ENCODE measurements around the gene MEGF9.

The MEGF9 gene

DNA sequence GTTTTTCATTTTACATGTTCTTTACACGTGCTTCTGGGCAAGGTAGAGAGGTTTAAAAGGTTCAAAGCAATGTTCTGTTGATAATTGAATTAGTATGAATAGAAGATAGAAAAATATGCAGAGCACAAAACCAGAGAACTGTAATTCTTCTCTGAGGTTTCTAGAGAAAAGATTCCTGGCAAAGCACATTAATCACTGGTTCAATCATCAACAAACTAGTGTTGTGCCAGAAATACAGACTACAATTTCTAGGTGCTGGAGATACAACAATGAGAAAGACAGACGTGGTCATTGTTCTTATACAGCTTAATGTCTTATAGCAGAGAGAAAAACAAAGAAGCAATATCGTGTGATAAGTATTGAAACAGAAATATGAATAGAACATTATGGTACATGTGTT, 25.5 kb downstream of the MEGF9 start:
- H3K9ac ChIP-seq (ENCODE audit: low read length in 2 of 2), result no peak overlapping the region
- no peaks in the 10 kb centered on the region for H3K36me3 ChIP-seq (ENCODE audit: control insufficient read depth in 2 of 2, insufficient read depth in 2 of 2, low read length in 2 of 2)
- H3K27me3 ChIP-seq (ENCODE audit: control insufficient read depth in 1 of 2, insufficient read depth in 2 of 2, low read length in 2 of 2), result no peaks in the 10 kb centered on the region
- no peaks in the 10 kb centered on the region for H3K9me3 ChIP-seq (ENCODE audit: control insufficient read depth in 2 of 2, low read length in 2 of 2)
- no peaks in the 10 kb centered on the region for H3K4me1 ChIP-seq (ENCODE audit: control insufficient read depth, insufficient read depth, low read length)
- H3K27ac ChIP-seq (ENCODE audit: low read length), result no peak overlapping the region
- no peak overlapping the region for H3K4me3 ChIP-seq (ENCODE audit: low read length in 2 of 2)

GRCh38 chr9:120683150-120683549, 31.1 kb downstream of the MEGF9 start:
- H3K9me3 ChIP-seq (ENCODE audit: control insufficient read depth in 2 of 2, low read length in 2 of 2), result no peaks in the 10 kb centered on the region
- no peaks in the 10 kb centered on the region for H3K27me3 ChIP-seq (ENCODE audit: control insufficient read depth in 1 of 2, insufficient read depth in 2 of 2, low read length in 2 of 2)
- no peak overlapping the region for H3K4me3 ChIP-seq (ENCODE audit: low read length in 2 of 2)
- no peaks in the 10 kb centered on the region for H3K4me1 ChIP-seq (ENCODE audit: control insufficient read depth, insufficient read depth, low read length)
- no peaks in the 10 kb centered on the region for H3K36me3 ChIP-seq (ENCODE audit: control insufficient read depth in 2 of 2, insufficient read depth in 2 of 2, low read length in 2 of 2)
- H3K9ac ChIP-seq (ENCODE audit: low read length in 2 of 2), result no peak overlapping the region
- no peak overlapping the region for H3K27ac ChIP-seq (ENCODE audit: low read length)

- Histone ChIP-seq H3K4me3 (ENCODE audit: low read length in 2 of 2) (no peak overlapping the region), H3K4me1 (ENCODE audit: control insufficient read depth, insufficient read depth, low read length) (no peaks in the 10 kb centered on the region), H3K27me3 (ENCODE audit: control insufficient read depth in 1 of 2, insufficient read depth in 2 of 2, low read length in 2 of 2) (no peaks in the 10 kb centered on the region), H3K27ac (ENCODE audit: low read length) (no peak overlapping the region), H3K36me3 (ENCODE audit: control insufficient read depth in 2 of 2, insufficient read depth in 2 of 2, low read length in 2 of 2) (no peaks in the 10 kb centered on the region), H3K9me3 (ENCODE audit: control insufficient read depth in 2 of 2, low read length in 2 of 2) (no peaks in the 10 kb centered on the region), H3K9ac (ENCODE audit: low read length in 2 of 2) (no peak overlapping the region)
Measured at GRCh38 chr9:120681121-120681520, 33.1 kb downstream of the MEGF9 start.

- no peaks in the 10 kb centered on the region for H3K36me3 ChIP-seq (ENCODE audit: control insufficient read depth in 2 of 2, insufficient read depth in 2 of 2, low read length in 2 of 2)
- H3K9me3 ChIP-seq (ENCODE audit: control insufficient read depth in 2 of 2, low read length in 2 of 2), result no peaks in the 10 kb centered on the region
- no peak overlapping the region for H3K27ac ChIP-seq (ENCODE audit: low read length)
- no peaks in the 10 kb centered on the region for H3K27me3 ChIP-seq (ENCODE audit: control insufficient read depth in 1 of 2, insufficient read depth in 2 of 2, low read length in 2 of 2)
- no peak overlapping the region for H3K9ac ChIP-seq (ENCODE audit: low read length in 2 of 2)
- H3K4me3 ChIP-seq (ENCODE audit: low read length in 2 of 2), result no peak overlapping the region
- H3K4me1 ChIP-seq (ENCODE audit: control insufficient read depth, insufficient read depth, low read length), result no peaks in the 10 kb centered on the region
Measured at GRCh38 chr9:120680579-120680978, 33.7 kb downstream of the MEGF9 start.

DNA sequence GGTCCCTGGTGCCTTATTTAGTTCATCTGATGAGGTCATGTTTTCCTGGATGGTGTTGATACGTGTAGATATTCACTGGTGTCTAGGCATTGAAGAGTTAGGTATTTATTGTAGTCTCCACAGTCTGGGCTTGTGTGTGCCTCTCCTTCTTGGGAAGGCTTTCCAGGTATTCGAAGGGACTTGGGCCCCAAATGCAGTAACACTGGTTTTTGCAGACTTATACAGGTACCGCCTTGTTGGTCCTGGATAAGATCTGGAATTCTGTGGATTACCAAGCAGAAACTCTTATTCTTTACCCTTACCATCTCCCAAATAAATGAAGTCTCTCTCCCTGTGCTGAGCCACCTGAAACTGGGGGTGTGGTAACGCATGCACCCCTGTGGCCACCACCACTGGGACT, 34.1 kb downstream of the MEGF9 start:
- H3K9me3 ChIP-seq (ENCODE audit: control insufficient read depth in 2 of 2, low read length in 2 of 2), result no peaks in the 10 kb centered on the region
- H3K4me1 ChIP-seq (ENCODE audit: control insufficient read depth, insufficient read depth, low read length), result no peaks in the 10 kb centered on the region
- H3K27ac ChIP-seq (ENCODE audit: low read length), result no peak overlapping the region
- H3K27me3 ChIP-seq (ENCODE audit: control insufficient read depth in 1 of 2, insufficient read depth in 2 of 2, low read length in 2 of 2), result no peaks in the 10 kb centered on the region
- no peak overlapping the region for H3K4me3 ChIP-seq (ENCODE audit: low read length in 2 of 2)
- H3K36me3 ChIP-seq (ENCODE audit: control insufficient read depth in 2 of 2, insufficient read depth in 2 of 2, low read length in 2 of 2), result no peaks in the 10 kb centered on the region
- H3K9ac ChIP-seq (ENCODE audit: low read length in 2 of 2), result no peak overlapping the region

DNA sequence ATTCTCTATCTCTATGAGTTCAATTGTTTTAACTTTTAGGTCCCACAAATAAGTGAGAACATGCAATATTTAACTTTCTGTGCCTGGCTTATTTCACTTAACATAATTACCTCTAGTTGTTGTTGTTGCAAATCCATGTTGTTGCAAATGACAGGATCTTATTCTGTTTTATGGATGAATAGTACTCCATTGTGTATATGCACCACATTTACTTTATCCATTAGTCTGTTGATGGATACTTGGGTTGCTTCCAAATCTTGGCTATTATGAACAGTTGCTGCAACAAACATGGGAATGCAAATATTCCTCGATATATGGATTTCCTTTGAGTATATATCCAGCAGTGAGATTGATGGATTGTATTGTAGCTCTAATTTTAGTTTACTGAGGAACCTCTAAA, 36.3 kb downstream of the MEGF9 start:
- Histone ChIP-seq H3K27ac (ENCODE audit: low read length) (no peak overlapping the region), H3K9me3 (ENCODE audit: control insufficient read depth in 2 of 2, low read length in 2 of 2) (no peaks in the 10 kb centered on the region), H3K4me1 (ENCODE audit: control insufficient read depth, insufficient read depth, low read length) (no peaks in the 10 kb centered on the region), H3K36me3 (ENCODE audit: control insufficient read depth in 2 of 2, insufficient read depth in 2 of 2, low read length in 2 of 2) (no peaks in the 10 kb centered on the region), H3K4me3 (ENCODE audit: low read length in 2 of 2) (no peak overlapping the region), H3K27me3 (ENCODE audit: control insufficient read depth in 1 of 2, insufficient read depth in 2 of 2, low read length in 2 of 2) (no peaks in the 10 kb centered on the region), H3K9ac (ENCODE audit: low read length in 2 of 2) (no peak overlapping the region)

- Histone ChIP-seq H3K27ac (ENCODE audit: low read length) (no peak overlapping the region), H3K27me3 (ENCODE audit: control insufficient read depth in 1 of 2, insufficient read depth in 2 of 2, low read length in 2 of 2) (no peaks in the 10 kb centered on the region), H3K4me1 (ENCODE audit: control insufficient read depth, insufficient read depth, low read length) (no peaks in the 10 kb centered on the region), H3K9me3 (ENCODE audit: control insufficient read depth in 2 of 2, low read length in 2 of 2) (no peaks in the 10 kb centered on the region), H3K9ac (ENCODE audit: low read length in 2 of 2) (no peak overlapping the region), H3K36me3 (ENCODE audit: control insufficient read depth in 2 of 2, insufficient read depth in 2 of 2, low read length in 2 of 2) (no peaks in the 10 kb centered on the region), H3K4me3 (ENCODE audit: low read length in 2 of 2) (no peak overlapping the region)
Measured at GRCh38 chr9:120676767-120677402, 37.4 kb downstream of the MEGF9 start.

DNA sequence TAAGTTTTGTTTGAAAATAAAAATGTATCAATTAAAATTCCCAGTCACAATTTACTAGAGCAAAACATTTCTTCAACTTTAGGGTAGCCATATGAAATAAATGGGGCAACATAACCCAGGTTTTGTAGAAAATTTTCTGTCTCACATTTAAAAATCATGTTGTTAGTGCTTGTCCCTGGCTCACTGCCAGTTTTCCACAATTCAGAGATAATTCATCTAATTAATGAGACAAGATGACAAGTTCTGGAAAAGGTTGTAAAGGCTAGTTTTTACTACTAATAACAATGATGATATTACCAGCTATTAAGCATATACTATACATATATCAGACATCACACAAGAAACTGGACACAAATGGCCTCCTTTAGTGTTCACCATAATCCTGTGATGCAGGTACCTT, 45.9 kb downstream of the MEGF9 start:
- Histone ChIP-seq H3K9ac (ENCODE audit: low read length in 2 of 2) (no peak overlapping the region), H3K9me3 (ENCODE audit: control insufficient read depth in 2 of 2, low read length in 2 of 2) (no peaks in the 10 kb centered on the region), H3K27ac (ENCODE audit: low read length) (no peak overlapping the region), H3K36me3 (ENCODE audit: control insufficient read depth in 2 of 2, insufficient read depth in 2 of 2, low read length in 2 of 2) (no peaks in the 10 kb centered on the region), H3K4me1 (ENCODE audit: control insufficient read depth, insufficient read depth, low read length) (no peaks in the 10 kb centered on the region), H3K4me3 (ENCODE audit: low read length in 2 of 2) (no peak overlapping the region), H3K27me3 (ENCODE audit: control insufficient read depth in 1 of 2, insufficient read depth in 2 of 2, low read length in 2 of 2) (no peaks in the 10 kb centered on the region)

DNA sequence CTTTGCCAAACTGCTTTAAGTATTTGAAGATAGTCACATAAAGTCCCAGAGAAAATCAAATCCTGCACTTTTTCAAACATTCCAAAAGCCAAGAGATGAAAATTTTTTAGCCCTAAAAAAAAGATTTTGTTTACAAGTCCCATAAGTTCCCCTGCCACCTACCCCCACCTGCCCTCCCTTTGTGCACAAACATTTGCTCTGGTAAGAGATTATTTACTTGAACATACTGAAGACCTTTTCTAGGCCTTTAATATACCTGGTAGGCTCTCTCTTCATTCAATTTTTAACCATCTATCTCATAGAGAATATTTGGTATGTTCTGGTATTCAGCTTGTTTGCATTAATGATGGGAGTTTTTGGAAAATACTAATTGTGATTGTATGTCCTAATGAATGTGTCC, 50.3 kb downstream of the MEGF9 start:
- Histone ChIP-seq H3K27me3 (ENCODE audit: control insufficient read depth in 1 of 2, insufficient read depth in 2 of 2, low read length in 2 of 2) (no peaks in the 10 kb centered on the region), H3K4me3 (ENCODE audit: low read length in 2 of 2) (no peak overlapping the region), H3K4me1 (ENCODE audit: control insufficient read depth, insufficient read depth, low read length) (no peaks in the 10 kb centered on the region), H3K27ac (ENCODE audit: low read length) (no peak overlapping the region), H3K9ac (ENCODE audit: low read length in 2 of 2) (no peak overlapping the region), H3K36me3 (ENCODE audit: control insufficient read depth in 2 of 2, insufficient read depth in 2 of 2, low read length in 2 of 2) (no peaks in the 10 kb centered on the region), H3K9me3 (ENCODE audit: control insufficient read depth in 2 of 2, low read length in 2 of 2) (no peaks in the 10 kb centered on the region)

DNA sequence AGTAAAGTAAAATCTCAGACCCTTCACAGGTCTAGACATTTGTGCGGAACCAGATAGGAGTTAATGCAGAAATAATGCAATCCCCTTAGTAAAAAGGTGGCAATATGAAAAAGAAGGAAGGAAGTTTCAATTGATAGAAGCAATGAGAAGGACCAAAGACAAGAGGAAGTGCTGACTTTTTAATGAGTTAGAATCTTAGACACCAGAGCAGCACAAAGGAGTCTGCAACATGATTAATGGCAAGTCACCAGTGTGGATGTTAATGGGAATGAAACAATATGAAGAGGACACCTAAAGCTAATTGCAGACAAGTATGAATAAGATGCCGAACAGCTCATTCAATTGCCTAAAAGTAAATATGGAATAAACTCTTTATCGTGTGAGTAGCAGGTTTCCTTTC, 50.9 kb downstream of the MEGF9 start:
- Histone ChIP-seq H3K9me3 (ENCODE audit: control insufficient read depth in 2 of 2, low read length in 2 of 2) (no peaks in the 10 kb centered on the region), H3K36me3 (ENCODE audit: control insufficient read depth in 2 of 2, insufficient read depth in 2 of 2, low read length in 2 of 2) (no peaks in the 10 kb centered on the region), H3K27me3 (ENCODE audit: control insufficient read depth in 1 of 2, insufficient read depth in 2 of 2, low read length in 2 of 2) (no peaks in the 10 kb centered on the region), H3K9ac (ENCODE audit: low read length in 2 of 2) (no peak overlapping the region), H3K4me3 (ENCODE audit: low read length in 2 of 2) (no peak overlapping the region), H3K27ac (ENCODE audit: low read length) (no peak overlapping the region), H3K4me1 (ENCODE audit: control insufficient read depth, insufficient read depth, low read length) (no peaks in the 10 kb centered on the region)

DNA sequence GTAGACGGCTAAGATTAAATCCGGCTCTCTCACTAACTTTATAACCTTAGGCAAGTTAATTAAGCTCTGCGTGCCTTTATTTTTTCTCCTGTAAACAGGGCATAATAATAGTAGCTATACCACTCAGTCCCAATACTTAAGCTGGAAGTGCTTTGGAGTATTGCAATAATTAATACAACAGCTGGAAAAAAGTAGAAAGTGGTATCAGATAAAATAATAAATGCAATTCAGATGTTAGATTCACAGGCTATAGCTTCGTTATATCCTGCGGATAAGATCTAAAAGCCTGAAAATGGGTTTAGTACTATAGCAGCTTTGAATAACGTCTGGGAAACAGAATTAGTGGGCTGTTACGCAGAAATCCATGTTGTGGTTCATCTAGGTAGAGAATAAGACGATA, 51.8 kb downstream of the MEGF9 start:
- Histone ChIP-seq H3K9ac (ENCODE audit: low read length in 2 of 2) (no peak overlapping the region), H3K9me3 (ENCODE audit: control insufficient read depth in 2 of 2, low read length in 2 of 2) (no peaks in the 10 kb centered on the region), H3K4me3 (ENCODE audit: low read length in 2 of 2) (no peak overlapping the region), H3K27ac (ENCODE audit: low read length) (no peak overlapping the region), H3K36me3 (ENCODE audit: control insufficient read depth in 2 of 2, insufficient read depth in 2 of 2, low read length in 2 of 2) (no peaks in the 10 kb centered on the region), H3K4me1 (ENCODE audit: control insufficient read depth, insufficient read depth, low read length) (no peaks in the 10 kb centered on the region), H3K27me3 (ENCODE audit: control insufficient read depth in 1 of 2, insufficient read depth in 2 of 2, low read length in 2 of 2) (no peaks in the 10 kb centered on the region)

Data from stomach smooth muscle (tissue), 2 donors.